HG03025 (cell line): ENCODE data around the gene POLD3.

Source experiments
- ATAC-seq: cut with Tn5 transposase; IDR thresholded peaks from one replicate; pipeline ENCODE4 v1.9.1; 2021; ENCODE audit warnings: mild to moderate bottlenecking, moderate library complexity; ENCODE audit not compliant: unreplicated experiment, low FRiP score

The POLD3 gene

GRCh38 chr11:74592441-74593362, at the start of gene POLD3:
POLD3 (plus strand) TSS chr11:74592582; CDS start chr11:74592659, 77 bp downstream.
- peak; percentile 73 for ATAC-seq

- no peak for ATAC-seq
These were observed 48.4 kb upstream of the POLD3 start for GRCh38 chr11:74543991-74544390.

- no peak for ATAC-seq
These were observed 45.6 kb upstream of the POLD3 start for GRCh38 chr11:74546752-74547151.

- ATAC-seq = no peak
These were observed 41.2 kb upstream of the POLD3 start for GRCh38 chr11:74550991-74551753.

- ATAC-seq = no peak
These were observed 40.6 kb upstream of the POLD3 start for GRCh38 chr11:74551754-74552145.

- ATAC-seq = no peak
These were observed 34.9 kb upstream of the POLD3 start for GRCh38 chr11:74557526-74557925.

GRCh38 chr11:74559110-74559933, 33.1 kb upstream of the POLD3 start:
- ATAC-seq = no peak

- no peak for ATAC-seq
These were observed 32.5 kb upstream of the POLD3 start for GRCh38 chr11:74559934-74560309.

GRCh38 chr11:74566146-74566960, 26.0 kb upstream of the POLD3 start:
- no peak for ATAC-seq

GRCh38 chr11:74568028-74568427, 24.4 kb upstream of the POLD3 start:
- no peak for ATAC-seq

- ATAC-seq = no peak
These were observed 21.9 kb upstream of the POLD3 start for GRCh38 chr11:74570266-74571061.

GRCh38 chr11:74571062-74571399, 21.4 kb upstream of the POLD3 start:
- ATAC-seq = no peak

- no peak for ATAC-seq
These were observed 20.0 kb upstream of the POLD3 start for GRCh38 chr11:74572349-74572748.

- ATAC-seq = no peak
These were observed 17.8 kb upstream of the POLD3 start for GRCh38 chr11:74574563-74574962.

- no peak for ATAC-seq
These were observed 16.4 kb upstream of the POLD3 start for GRCh38 chr11:74575999-74576398.

GRCh38 chr11:74577181-74577580, 15.2 kb upstream of the POLD3 start:
- ATAC-seq = no peak

- ATAC-seq = no peak
These were observed 14.6 kb upstream of the POLD3 start for GRCh38 chr11:74577624-74578396.

GRCh38 chr11:74579577-74580270, 12.7 kb upstream of the POLD3 start:
- no peak for ATAC-seq
